Nephron (organoid): ENCODE measurements around the gene POC1A.

ENCODE experiments used
- H3K27ac Mint-ChIP-seq, 3 experiments: 2 replicates each; pipeline ENCODE4 v1.8.0; 2020; ENCODE audit warnings: mixed read lengths in 3 of 3, mild to moderate bottlenecking in 2 of 3, moderate library complexity in 1 of 3
- H3K27me3 Mint-ChIP-seq: 2 replicates; pipeline ENCODE4 v1.8.0; 2021; ENCODE audit warnings: low read depth, mild to moderate bottlenecking, moderate library complexity, mixed read lengths
- H3K36me3 Mint-ChIP-seq: 2 replicates; pipeline ENCODE4 v1.8.0; 2020; ENCODE audit warnings: low read depth, mixed read lengths
- H3K4me1 Mint-ChIP-seq: 2 replicates; pipeline ENCODE4 v1.8.0; 2020; ENCODE audit warnings: mixed read lengths
- H3K4me3 Mint-ChIP-seq, 3 experiments: 2 replicates each; pipeline ENCODE4 v1.8.0; 2020; ENCODE audit warnings: mild to moderate bottlenecking in 3 of 3, mixed read lengths in 3 of 3, moderate library complexity in 2 of 3
- H3K9me3 Mint-ChIP-seq: 2 replicates; pipeline ENCODE4 v1.8.0; 2020; ENCODE audit warnings: mixed read lengths
- CTCF ChIP-seq, 3 experiments: fragments of 200-600 bp; sonication (generic); IDR thresholded peaks; one replicate each; pipeline ENCODE4 v1.5.0; 2021; ENCODE audit warnings: antibody characterized with exemption in 3 of 3; ENCODE audit not compliant: unreplicated experiment in 3 of 3

The POC1A gene

GRCh38 chr3:52057812-52058495, 96.3 kb downstream of the POC1A start:
- H3K27ac Mint-ChIP-seq, result peak overlapping the region; percentile 5 to 89 (median 86)
- H3K9me3 Mint-ChIP-seq, result no peaks in the 10 kb centered on the region
- H3K4me1 Mint-ChIP-seq, result peaks cover 28% of the 10 kb centered on the region
- peak overlapping the region; percentile 89 to 99 (median 94) for H3K4me3 Mint-ChIP-seq
- peaks cover 9% of the 10 kb centered on the region for H3K36me3 Mint-ChIP-seq
- H3K27me3 Mint-ChIP-seq, result no peaks in the 10 kb centered on the region
- TF ChIP-seq CTCF (IDR thresholded peaks at IDR 0.05; ENCODE audit: unreplicated experiment in 3 of 3), result no peak

- peaks cover 34% of the 10 kb centered on the region for H3K4me1 Mint-ChIP-seq
- no peak for TF ChIP-seq CTCF (IDR thresholded peaks at IDR 0.05; ENCODE audit: unreplicated experiment in 3 of 3)
- H3K4me3 Mint-ChIP-seq, result peak overlapping the region; percentile 89 to 99 (median 94)
- H3K36me3 Mint-ChIP-seq, result peaks cover 17% of the 10 kb centered on the region
- no peaks in the 10 kb centered on the region for H3K9me3 Mint-ChIP-seq
- H3K27ac Mint-ChIP-seq, result peak overlapping the region; percentile 86 to 97 (median 89)
- H3K27me3 Mint-ChIP-seq, result no peaks in the 10 kb centered on the region
Measured at GRCh38 chr3:52056968-52057811, 97.0 kb downstream of the POC1A start.

GRCh38 chr3:52056521-52056967, 97.7 kb downstream of the POC1A start, which contains the start of gene DUSP7:
Gene DUSP7 (minus strand): TSS chr3:52056571. CDS start chr3:52056366, 205 bp downstream.
- H3K27me3 Mint-ChIP-seq, result no peaks in the 10 kb centered on the region
- H3K36me3 Mint-ChIP-seq, result peaks cover 23% of the 10 kb centered on the region
- no peaks in the 10 kb centered on the region for H3K9me3 Mint-ChIP-seq
- H3K4me3 Mint-ChIP-seq, result peak within 1 kb of the TSS; percentile 91 to 99 (median 94)
- H3K27ac Mint-ChIP-seq, result peak within 1 kb of the TSS; percentile 86 to 97 (median 89)
- no peak for TF ChIP-seq CTCF (IDR thresholded peaks at IDR 0.05; ENCODE audit: unreplicated experiment in 3 of 3)
- peaks cover 37% of the 10 kb centered on the region for H3K4me1 Mint-ChIP-seq

- Mint-ChIP-seq H3K9me3 (no peaks in the 10 kb centered on the region), H3K27ac (peak overlapping the region in 2 of 3 experiments; percentile 76 to 77), H3K4me1 (peaks cover 33% of the 10 kb centered on the region), H3K36me3 (peaks cover 29% of the 10 kb centered on the region), H3K4me3 (peak overlapping the region; percentile 90 to 91 (median 91)), H3K27me3 (no peaks in the 10 kb centered on the region)
- TF ChIP-seq CTCF (IDR thresholded peaks at IDR 0.05; ENCODE audit: unreplicated experiment in 3 of 3), result peak in 1 of 3 experiments; percentile 9
Measured at GRCh38 chr3:52055537-52056351, 98.5 kb downstream of the POC1A start.

- Mint-ChIP-seq H3K4me3 (peak overlapping the region; percentile 90 to 91 (median 91)), H3K36me3 (peaks cover 36% of the 10 kb centered on the region), H3K9me3 (no peaks in the 10 kb centered on the region), H3K27ac (peak overlapping the region; percentile 80 to 94 (median 88)), H3K4me1 (peaks cover 31% of the 10 kb centered on the region), H3K27me3 (no peaks in the 10 kb centered on the region)
- TF ChIP-seq CTCF (IDR thresholded peaks at IDR 0.05; ENCODE audit: unreplicated experiment in 3 of 3), result peak; percentile 20 to 39 (median 23)
Measured at GRCh38 chr3:52054661-52055511, 99.3 kb downstream of the POC1A start.
